ENCODE measurements around the gene TGIF1. TPM values are rescaled to one million over a fixed set of nuclear protein-coding genes. Genes with fewer than 3 reads are reported as not detected.

The TGIF1 gene
- total RNA-seq, 1 experiment from 2014 or later, result 242 TPM

GRCh38 chr18:3405713-3406112 lies 44.3 kb upstream of the TGIF1 start:
- DNase-seq (ENCODE audit: low read depth, low spot score), result no peak
- Histone ChIP-seq H4K20me1 (ENCODE audit: insufficient read depth) (no peaks in the 10 kb centered on the region), H3K79me2 (ENCODE audit: insufficient read depth, low read length) (no peaks in the 10 kb centered on the region), H3K27me3 (ENCODE audit: insufficient read depth, low read length) (no peaks in the 10 kb centered on the region), H3K36me3 (ENCODE audit: control insufficient read depth in 1 of 2, insufficient read depth in 2 of 2, low read length in 2 of 2) (no peaks in the 10 kb centered on the region), H3K9ac (ENCODE audit: low read length) (no peak overlapping the region), H3K9me2 (ENCODE audit: insufficient read depth) (no peaks in the 10 kb centered on the region), H3K4me1 (ENCODE audit: control insufficient read depth in 1 of 2, insufficient read depth in 2 of 2, low read length in 2 of 2) (peaks cover 18 to 22% of the 10 kb centered on the region in 2 experiments), H3K4me2 (ENCODE audit: low read length) (no peak overlapping the region), H3K4me3 (replicated peaks in 1 of 2; ENCODE audit: low read depth in 1 of 2, low read length in 2 of 2) (no peak overlapping the region), H3K27ac (ENCODE audit: low read depth, low read length) (no peak overlapping the region), H3K9me3 (ENCODE audit: control insufficient read depth in 1 of 2, insufficient read depth in 1 of 2, low read depth in 1 of 2, low read length in 2 of 2) (no peaks in the 10 kb centered on the region), H2AFZ (ENCODE audit: low read depth, low read length, poor library complexity, severe bottlenecking) (no peak overlapping the region)
- no TSS peak for BruUV-seq (replicated peaks)
- TF ChIP-seq CTCF (IDR thresholded peaks at IDR 0.05 in 2 of 3, conservative IDR thresholded peaks at IDR 0.05 in 1 of 3; ENCODE audit: borderline replicate concordance in 1 of 3, insufficient read depth in 1 of 3, low read depth in 2 of 3, low read length in 2 of 3) (no peak), RAD21 (IDR thresholded peaks at IDR 0.05; ENCODE audit: low read depth) (no peak), POLR2AphosphoS5 (IDR thresholded peaks at IDR 0.05; ENCODE audit: low read depth, low read length) (no peak), REST (IDR thresholded peaks at IDR 0.05; ENCODE audit: low read depth) (no peak), JUND (IDR thresholded peaks at IDR 0.05) (no peak), ZNF274 (IDR thresholded peaks at IDR 0.05; ENCODE audit: low read depth, low read length) (no peak), ELF1 (IDR thresholded peaks at IDR 0.05; ENCODE audit: borderline replicate concordance, low read depth) (no peak), FOSL1 (IDR thresholded peaks at IDR 0.05; ENCODE audit: low read depth) (no peak), ZFX (IDR thresholded peaks at IDR 0.05) (no peak), CBX3 (IDR thresholded peaks at IDR 0.05; ENCODE audit: low read depth) (no peak), YY1 (IDR thresholded peaks at IDR 0.05; ENCODE audit: extremely low read depth, insufficient replicate concordance, low read depth, low read length) (no peak), TCF7L2 (IDR thresholded peaks at IDR 0.05; ENCODE audit: borderline replicate concordance, extremely low read depth, insufficient read depth, insufficient read length) (no peak)
- ChIA-PET CTCF (interaction anchor here (0.6 kb wide), 1 partner anchor 429 kb away, joined by 4 read pairs; no protein-coding TSS in a partner anchor), POLR2A (interaction anchor here (0.6 to 1.0 kb wide), 2 partner anchors 26 to 261 kb away, joined by 3 to 5 read pairs; no protein-coding TSS in a partner anchor), RAD21 (ENCODE audit: low non-redundant PET in 1 of 2, low total read pairs in 2 of 2, uncharacterized antibody in 2 of 2, unreplicated experiment in 2 of 2) (no interaction called here)
- ATAC-seq, result no peak
- intact Hi-C loops (cut with micrococcal nuclease), result no loop called here

Data from HCT116 (cell line).